Right lobe of liver (tissue), 6 donors: Measurements from ENCODE around the gene MCC. TPM values are rescaled to one million over a fixed set of nuclear protein-coding genes. Genes with fewer than 3 reads are reported as not detected.
"Not testable (repeated sequence)": the region's sequence is repeated elsewhere in the genome, so short reads cannot be mapped to it uniquely, and the experiment has no call there.

Source experiments
- ATAC-seq, 4 donors: fragments of 200-7000 bp; cut with Tn5 transposase; one replicate each; pipeline ENCODE4 v1.9.1; 2020; ENCODE audit warnings: mild to moderate bottlenecking in 4 of 4, moderate library complexity in 4 of 4
- DNase-seq, 3 donors: peaks; one replicate each; pipeline ENCODE4 v3.0.0-alpha.2; 2020
- H3K27ac ChIP-seq, 3 donors: fragments of 200-600 bp; one replicate each; pipeline ENCODE4 v1.8.0; 2022
- H3K27me3 ChIP-seq, 2 donors: fragments of 200-600 bp; one replicate each; pipeline ENCODE4 v1.8.0; 2022
- H3K36me3 ChIP-seq, 4 donors: fragments of 200-600 bp; sonication (generic) in 1 of 4; one replicate each; pipeline versions ENCODE4 v1.5.1 to v1.8.0; 2017 to 2022; ENCODE audit warnings: control low read depth in 1 of 4
- H3K4me1 ChIP-seq, 4 donors: fragments of 200-600 bp; sonication (generic) in 1 of 4; one replicate each; pipeline versions ENCODE4 v1.5.1 to v1.8.0; 2017 to 2022; ENCODE audit warnings: control low read depth in 1 of 4
- H3K4me3 ChIP-seq, 3 donors: fragments of 200-600 bp; one replicate each; pipeline ENCODE4 v1.8.0; 2022
- H3K9me3 ChIP-seq, 4 donors: fragments of 200-600 bp; sonication (generic) in 1 of 4; one replicate each; pipeline versions ENCODE4 v1.5.1 to v1.8.0; 2017 to 2022; ENCODE audit warnings: control low read depth in 1 of 4
- POLR2A ChIP-seq: fragments of 450-650 bp; IDR thresholded peaks from one replicate; pipeline ENCODE4 v1.6.1; 2017; ENCODE audit warnings: antibody characterized with exemption, mild to moderate bottlenecking
- WGBS: methylation state at CpG from one replicate; pipeline ENCODE4 v1.1.6; 2018; ENCODE audit warnings: low coverage, low lambda C conversion rate; ENCODE audit not compliant: insufficient coverage; ENCODE audit errors: missing lambda C conversion rate; 5-methylcytosine and 5-hydroxymethylcytosine counted together
- intact Hi-C, 2 donors: fragments of 100-400 bp; cut with DNase I; formaldehyde crosslinking; loops; one replicate each; pipeline versions ENCODE4 v1.11.2 to v1.14.1; 2022
- total RNA-seq, 6 experiments: library from RNA; depleted of rRNA in 2 of 6; stranded (reverse); fragments of >200 nt in 2 of 6; fragmentation: NEBNext Ultra II Directional in 3 of 6; extraction: Animal tissue kit (Norgen Biotek cat#: 25700) in 3 of 6; gene quantifications; one replicate each; pipeline versions ENCODE4 v1.1.0 to v1.2.4, GENCODE V29; 2016 to 2023
- TF ChIP-seq, protein P1 (sequence below), 4 donors: fragments of 200-600 bp in 3 of 4; fragments of 450-650 bp in 1 of 4; IDR thresholded peaks; one replicate each; pipeline versions ENCODE4 v1.5.1 to v1.8.0; 2016 to 2022; ENCODE audit warnings: antibody characterized with exemption in 4 of 4, mild to moderate bottlenecking in 2 of 4
- donor health status: DM: no; HTN: yes; CAD: no.
- donor health status: DM: no; HTN: no; CAD: no.
- donor health status: DM: no; HTN: no; CAD: no.
- donor health status: DM: no; HTN: yes; CAD: no.
- donor health status: DM: no; HTN: yes; CAD: no.

The MCC gene
- total RNA-seq, 6 experiments from 2014 or later = 23.1 to 35.2 (median 26.1) TPM

GRCh38 chr5:113081881-113082546, 406.2 kb downstream of the MCC start:
- H3K4me3 ChIP-seq = no peak overlapping the region
- WGBS = 66% methylated on average over 5 of the region's 5 CpGs
- intact Hi-C loops = no loop called here
- peak overlapping the region in 2 of 3 donors; percentile 45 to 47 for H3K27ac ChIP-seq
- peak; percentile 83 to 94 (median 92) for ATAC-seq
- H3K9me3 ChIP-seq = no peaks in the 10 kb centered on the region
- peak in 1 of 3 donors; percentile 83 for DNase-seq
- no peak for TF ChIP-seq POLR2A
- TF ChIP-seq, protein P1, sequence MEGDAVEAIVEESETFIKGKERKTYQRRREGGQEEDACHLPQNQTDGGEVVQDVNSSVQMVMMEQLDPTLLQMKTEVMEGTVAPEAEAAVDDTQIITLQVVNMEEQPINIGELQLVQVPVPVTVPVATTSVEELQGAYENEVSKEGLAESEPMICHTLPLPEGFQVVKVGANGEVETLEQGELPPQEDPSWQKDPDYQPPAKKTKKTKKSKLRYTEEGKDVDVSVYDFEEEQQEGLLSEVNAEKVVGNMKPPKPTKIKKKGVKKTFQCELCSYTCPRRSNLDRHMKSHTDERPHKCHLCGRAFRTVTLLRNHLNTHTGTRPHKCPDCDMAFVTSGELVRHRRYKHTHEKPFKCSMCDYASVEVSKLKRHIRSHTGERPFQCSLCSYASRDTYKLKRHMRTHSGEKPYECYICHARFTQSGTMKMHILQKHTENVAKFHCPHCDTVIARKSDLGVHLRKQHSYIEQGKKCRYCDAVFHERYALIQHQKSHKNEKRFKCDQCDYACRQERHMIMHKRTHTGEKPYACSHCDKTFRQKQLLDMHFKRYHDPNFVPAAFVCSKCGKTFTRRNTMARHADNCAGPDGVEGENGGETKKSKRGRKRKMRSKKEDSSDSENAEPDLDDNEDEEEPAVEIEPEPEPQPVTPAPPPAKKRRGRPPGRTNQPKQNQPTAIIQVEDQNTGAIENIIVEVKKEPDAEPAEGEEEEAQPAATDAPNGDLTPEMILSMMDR (IDR thresholded peaks at IDR 0.05) = no peak
- H3K36me3 ChIP-seq = peaks cover 0 to 28% (median 4%) of the 10 kb centered on the region in 4 donors
- no peaks in the 10 kb centered on the region for H3K27me3 ChIP-seq
- peaks cover 0 to 21% (median 4%) of the 10 kb centered on the region in 4 donors for H3K4me1 ChIP-seq

DNA sequence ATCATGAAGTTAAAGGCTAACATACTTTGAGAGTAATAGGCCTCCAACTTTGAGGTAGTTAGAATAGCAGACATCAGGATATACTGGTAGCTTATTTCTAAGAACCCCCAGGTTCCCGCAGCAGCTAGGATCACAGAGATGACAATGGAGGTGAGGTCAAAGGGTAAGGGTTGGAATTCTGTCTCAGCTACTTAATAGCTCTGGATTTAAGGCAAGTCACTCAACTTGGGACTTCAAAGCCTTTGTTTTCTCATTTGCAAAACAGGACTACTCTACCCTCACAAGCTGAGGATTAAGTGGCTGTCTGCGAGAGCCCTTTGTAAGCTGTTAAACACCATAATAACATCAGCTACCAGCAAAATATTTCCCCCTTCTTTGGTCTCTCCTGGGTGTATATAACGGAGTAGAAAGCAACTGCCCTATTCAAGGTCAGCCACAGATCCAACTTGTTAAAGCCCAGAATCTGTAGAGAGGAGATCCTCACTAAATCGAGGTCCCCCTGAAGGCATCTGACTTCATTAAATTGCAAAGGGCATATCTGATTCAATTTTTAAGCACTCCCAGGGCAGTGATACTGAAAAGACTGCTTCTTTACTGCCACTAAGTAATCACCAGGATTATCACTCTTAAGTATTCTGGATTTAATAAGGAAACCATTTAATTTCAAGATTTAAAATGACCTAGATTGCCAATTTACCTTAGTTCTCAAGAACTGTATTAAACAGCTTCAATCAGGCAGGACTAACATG, 407.0 kb downstream of the MCC start:
- DNase-seq (no peak), ATAC-seq (no peak)
- intact Hi-C loops = no loop called here
- Histone ChIP-seq H3K4me3 (no peak overlapping the region), H3K9me3 (no peaks in the 10 kb centered on the region), H3K27ac (peak overlapping the region in 1 of 3 donors; percentile 41), H3K36me3 (peaks cover 0 to 25% (median 4%) of the 10 kb centered on the region in 4 donors), H3K27me3 (no peaks in the 10 kb centered on the region), H3K4me1 (peaks cover 0 to 21% (median 4%) of the 10 kb centered on the region in 4 donors)
- TF ChIP-seq POLR2A = no peak
- TF ChIP-seq, protein P1 (IDR thresholded peaks at IDR 0.05) = no peak
- WGBS = 87% methylated on average over 4 of the region's 4 CpGs

DNA sequence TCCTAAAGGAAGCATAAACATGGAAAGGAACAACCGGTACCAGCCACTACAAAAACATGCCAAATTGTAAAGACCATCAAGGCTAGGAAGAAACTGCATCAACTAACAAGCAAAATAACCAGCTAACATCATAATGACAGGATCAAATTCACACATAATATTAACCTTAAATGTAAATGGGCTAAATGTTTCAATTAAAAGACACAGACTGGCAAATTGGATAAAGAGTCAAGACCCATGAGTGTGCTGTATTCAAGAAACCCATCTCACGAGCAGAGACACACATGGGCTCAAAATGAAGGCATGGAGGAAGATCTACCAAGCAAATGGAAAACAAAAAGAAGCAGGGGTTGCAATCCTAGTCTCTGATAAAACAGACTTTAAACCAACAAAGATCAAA, 411.6 kb downstream of the MCC start:
- H3K9me3 ChIP-seq, H3K4me1 ChIP-seq, intact Hi-C loops, H3K27me3 ChIP-seq, DNase-seq, ATAC-seq, H3K4me3 ChIP-seq, H3K36me3 ChIP-seq, H3K27ac ChIP-seq: not testable (repeated sequence)
- 89% methylated on average over 2 of the region's 2 CpGs for WGBS

DNA sequence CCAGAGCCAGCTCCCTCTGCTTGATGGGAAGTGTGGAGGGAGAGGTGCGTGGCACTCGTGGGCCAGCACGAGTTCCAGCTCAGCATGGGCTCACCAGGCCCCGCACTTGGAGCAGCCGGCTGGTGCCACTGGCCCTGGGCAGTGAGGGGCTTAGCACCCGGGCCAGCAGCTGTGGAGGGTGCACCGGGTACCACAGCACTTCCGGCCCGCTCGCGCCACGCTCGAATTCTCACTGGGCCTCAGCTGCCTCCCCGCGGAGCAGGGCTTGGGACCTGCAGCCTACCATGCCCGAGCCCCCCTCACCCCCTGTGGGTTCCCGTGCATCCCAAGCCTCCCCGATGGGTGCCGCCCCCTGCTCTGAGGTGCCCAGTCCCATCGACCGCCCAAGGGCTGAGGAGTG, 413.2 kb downstream of the MCC start:
- ATAC-seq (no peak), DNase-seq (no peak)
- TF ChIP-seq, protein P1 (IDR thresholded peaks at IDR 0.05) = no peak
- TF ChIP-seq POLR2A = no peak

DNA sequence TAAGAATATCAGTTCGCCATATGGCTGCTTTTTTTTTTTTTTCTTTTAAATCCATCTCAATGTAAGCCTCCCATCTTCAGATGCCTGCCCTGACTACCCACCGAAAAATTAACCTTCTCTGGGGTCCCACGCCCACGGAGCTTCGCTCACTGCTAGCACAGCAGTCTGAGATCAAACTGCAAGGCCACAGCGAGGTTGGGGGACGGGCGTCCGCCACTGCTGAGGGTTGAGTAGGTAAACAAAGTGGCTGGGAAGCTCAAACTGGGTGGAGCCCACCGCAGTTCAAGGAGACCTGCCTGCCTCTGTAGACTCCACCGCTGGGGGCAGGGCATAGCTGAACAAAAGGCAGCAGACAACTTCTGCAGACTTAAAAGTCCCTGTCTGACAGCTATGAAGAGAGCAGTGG, 414.6 kb downstream of the MCC start:
- H3K9me3 ChIP-seq, DNase-seq, H3K27me3 ChIP-seq, H3K4me1 ChIP-seq, H3K27ac ChIP-seq, ATAC-seq, intact Hi-C loops, H3K4me3 ChIP-seq: not testable (repeated sequence)
- 91% methylated on average over 4 of the region's 11 CpGs for WGBS
- H3K36me3 ChIP-seq = peaks cover 0 to 27% (median 4%) of the 10 kb centered on the region in 4 donors

More for the DNA sequence above, 413.2 kb downstream of the MCC start:
- H3K36me3 ChIP-seq = peaks cover 0 to 14% (median 2%) of the 10 kb centered on the region in 4 donors
- H3K27me3 ChIP-seq = no peaks in the 10 kb centered on the region
- H3K9me3 ChIP-seq = no peaks in the 10 kb centered on the region
- no peak overlapping the region for H3K4me3 ChIP-seq
- H3K27ac ChIP-seq = no peak overlapping the region
- no peaks in the 10 kb centered on the region for H3K4me1 ChIP-seq
- intact Hi-C loops = no loop called here
- WGBS = 100% methylated on average over 4 of the region's 21 CpGs
